IMR-90 (cell line): ENCODE results near the gene PSMD12. TPM values are rescaled to one million over a fixed set of nuclear protein-coding genes. Genes with fewer than 3 reads are reported as not detected.

Experiments used
- ATAC-seq: fragments of 200-7000 bp; cut with Tn5 transposase; 2 replicates; pipeline ENCODE4 v1.9.1; 2020; ENCODE audit warnings: low read depth, mild to moderate bottlenecking, moderate library complexity
- BruUV-seq: library from RNA; stranded (reverse); fragments of 400-500 nt; replicated peaks from 2 replicates; lab custom pipeline; 2021; lab: Mats Ljungman, UMichigan
- CTCF ChIA-PET: fragments of 300-600 bp; formaldehyde crosslinking; extraction: SDS; loops from one replicate; lab custom pipeline; 2021; ENCODE audit warnings: antibody characterized with exemption; lab: Yijun Ruan, JAX
- POLR2A ChIA-PET: fragments of 300-600 bp; sonication (Branson Sonifier 250); formaldehyde crosslinking; loops from one replicate; lab custom pipeline; 2022; ENCODE audit warnings: antibody characterized with exemption; ENCODE audit not compliant: unreplicated experiment; lab: Charles Lee
- DNase-seq: peaks from one replicate; pipeline ENCODE4 v3.0.0; 2013
- H2AFZ ChIP-seq: replicated peaks from 2 replicates; pipeline ENCODE3; 2013; ENCODE audit warnings: low read length, mild to moderate bottlenecking; ENCODE audit not compliant: poor library complexity
- H2AK5ac ChIP-seq: 2 replicates; pipeline ENCODE4 v1.6.1; 2013; ENCODE audit warnings: low read depth, low read length, inconsistent platforms
- H2AK9ac ChIP-seq: replicated peaks from 2 replicates; pipeline ENCODE3; 2013; ENCODE audit warnings: mild to moderate bottlenecking, low read depth, low read length, moderate library complexity; ENCODE audit not compliant: poor library complexity
- H2BK120ac ChIP-seq: 2 replicates; pipeline ENCODE4 v1.6.1; 2013; ENCODE audit warnings: low read depth, low read length, inconsistent platforms
- H2BK15ac ChIP-seq: 3 replicates; pipeline ENCODE4 v1.6.1; 2013; ENCODE audit warnings: low read depth, low read length, inconsistent platforms
- H2BK20ac ChIP-seq: 2 replicates; pipeline ENCODE4 v1.6.1; 2013; ENCODE audit warnings: low read depth, mild to moderate bottlenecking, inconsistent platforms, low read length, moderate library complexity
- H2BK5ac ChIP-seq: 2 replicates; pipeline ENCODE4 v1.6.1; 2013; ENCODE audit warnings: mild to moderate bottlenecking, low read depth, low read length, inconsistent platforms; ENCODE audit not compliant: poor library complexity, severe bottlenecking
- H3K14ac ChIP-seq: replicated peaks from 2 replicates; pipeline ENCODE4 v1.6.1; 2013; ENCODE audit warnings: low read depth, low read length, inconsistent platforms
- H3K18ac ChIP-seq: 2 replicates; pipeline ENCODE4 v1.6.1; 2013; ENCODE audit warnings: low read depth, low read length, control low read depth
- H3K23ac ChIP-seq: 2 replicates; pipeline ENCODE4 v1.6.1; 2013; ENCODE audit warnings: low read depth, low read length, inconsistent platforms
- H3K27ac ChIP-seq: 2 replicates; pipeline ENCODE4 v1.5.1; 2013; ENCODE audit warnings: mild to moderate bottlenecking, control low read depth, low read length; ENCODE audit not compliant: insufficient read depth
- H3K27me3 ChIP-seq: 2 replicates; pipeline ENCODE4 v1.6.1; 2013; ENCODE audit warnings: low read length; ENCODE audit not compliant: control insufficient read depth, insufficient read depth
- H3K36me3 ChIP-seq: 2 replicates; pipeline ENCODE4 v1.6.1; 2013; ENCODE audit warnings: low read length, mixed read lengths; ENCODE audit not compliant: control insufficient read depth, insufficient read depth
- H3K4ac ChIP-seq: 2 replicates; pipeline ENCODE4 v1.6.1; 2013; ENCODE audit warnings: low read depth, low read length, inconsistent platforms
- H3K4me1 ChIP-seq: 2 replicates; pipeline ENCODE4 v1.6.1; 2013; ENCODE audit warnings: low read length, mixed read lengths; ENCODE audit not compliant: control insufficient read depth, insufficient read depth
- H3K4me2 ChIP-seq: 2 replicates; pipeline ENCODE4 v1.6.1; 2013; ENCODE audit warnings: low read depth, mild to moderate bottlenecking, control low read depth, low read length, moderate library complexity
- H3K4me3 ChIP-seq: 2 replicates; pipeline ENCODE4 v1.5.1; 2013; ENCODE audit warnings: low read depth, mild to moderate bottlenecking, control low read depth, low read length, moderate library complexity; ENCODE audit not compliant: insufficient read depth
- H3K56ac ChIP-seq: 2 replicates; pipeline ENCODE4 v1.6.1; 2013; ENCODE audit warnings: low read length, inconsistent platforms; ENCODE audit not compliant: insufficient read depth; ENCODE audit errors: extremely low read depth
- H3K79me1 ChIP-seq, 2 experiments: 2 replicates each; pipeline ENCODE4 v1.6.1; 2013; ENCODE audit warnings: low read length in 2 of 2, inconsistent platforms in 1 of 2, low read depth in 1 of 2
- H3K9ac ChIP-seq: 2 replicates; pipeline ENCODE4 v1.6.1; 2013; ENCODE audit warnings: low read depth, low read length, control low read depth
- H3K9me1 ChIP-seq: 2 replicates; pipeline ENCODE4 v1.6.1; 2013; ENCODE audit warnings: low read length, inconsistent platforms; ENCODE audit not compliant: insufficient read depth
- H3K9me3 ChIP-seq: 2 replicates; pipeline ENCODE4 v1.6.1; 2013; ENCODE audit warnings: low read length; ENCODE audit not compliant: control insufficient read depth, insufficient read depth
- H4K20me1 ChIP-seq: 2 replicates; pipeline ENCODE4 v1.6.1; 2013; ENCODE audit warnings: low read length, inconsistent platforms; ENCODE audit not compliant: insufficient read depth
- H4K5ac ChIP-seq: 2 replicates; pipeline ENCODE4 v1.6.1; 2013; ENCODE audit warnings: mild to moderate bottlenecking, low read depth, low read length, control low read depth
- H4K8ac ChIP-seq, 2 experiments: 2 replicates each; pipeline ENCODE4 v1.6.1; 2013; ENCODE audit warnings: low read depth in 2 of 2, low read length in 2 of 2, control low read depth in 1 of 2, inconsistent platforms in 1 of 2
- H4K91ac ChIP-seq: 2 replicates; pipeline ENCODE4 v1.6.1; 2013; ENCODE audit warnings: low read depth, low read length, inconsistent platforms; ENCODE audit not compliant: insufficient read depth
- MAFK ChIP-seq: IDR thresholded peaks from 2 replicates; pipeline ENCODE4 v1.6.1; 2012; ENCODE audit warnings: low read depth, low read length, improper control_type of control experiment
- RAD21 ChIP-seq: IDR thresholded peaks from 2 replicates; pipeline ENCODE4 v1.6.1; 2012; ENCODE audit warnings: low read length, improper control_type of control experiment
- SMC3 ChIP-seq: fragments of 150-350 bp; IDR thresholded peaks from 2 replicates; pipeline ENCODE4 v1.6.1; 2016; ENCODE audit warnings: low read depth, mild to moderate bottlenecking, antibody characterized with exemption, low read length, moderate library complexity
- WGBS, 2 experiments: methylation state at CpG; one replicate each; pipeline versions ENCODE4 v1.1.5 to v1.1.7; 2013; ENCODE audit warnings: missing lambda C conversion rate in 2 of 2; ENCODE audit not compliant: insufficient read length in 1 of 2; ENCODE audit errors: extremely low coverage in 2 of 2; 5-methylcytosine and 5-hydroxymethylcytosine counted together
- dilution Hi-C: fragments of 300-500 bp; cut with HindIII; formaldehyde crosslinking; loops from one replicate; pipeline ENCODE4 v1.14.3; 2018; ENCODE audit warnings: low sequenced_read_pairs; ENCODE audit not compliant: unreplicated experiment
- in situ Hi-C: fragments of 300-500 bp; cut with MboI; formaldehyde crosslinking; loops from 3 replicates; pipeline ENCODE4 v1.14.3; 2019; ENCODE audit warnings: low sequenced_read_pairs, inconsistent platforms, mixed read lengths
- intact Hi-C: fragments of 100-400 bp; cut with micrococcal nuclease; formaldehyde crosslinking; loops from 2 replicates; pipeline ENCODE4 v1.10.0; 2022
- polyA plus RNA-seq, 3 experiments: library from polyadenylated mRNA; depleted of rRNA; stranded (reverse); fragments of >200 nt; gene quantifications; 2 replicates each; pipeline ENCODE4 v1.2.3, GENCODE V29; 2012; ENCODE audit warnings: low replicate concordance in 1 of 3
- total RNA-seq: library from RNA; depleted of rRNA; stranded (reverse); fragments of >200 nt; gene quantifications from 2 replicates; pipeline ENCODE4 v1.2.3, GENCODE V29; 2012
- TF ChIP-seq, protein P1 (sequence below): conservative IDR thresholded peaks from 2 replicates; pipeline ENCODE4 v1.5.1; 2012; ENCODE audit warnings: mild to moderate bottlenecking, low read depth, low read length, improper control_type of control experiment
- TF ChIP-seq, protein P2 (sequence below): fragments of 150-350 bp; IDR thresholded peaks from 2 replicates; pipeline ENCODE4 v1.6.1; 2016; ENCODE audit warnings: low read depth, mild to moderate bottlenecking, low read length, moderate library complexity, borderline replicate concordance
- TF ChIP-seq, protein P3 (sequence below): fragments of 150-350 bp; IDR thresholded peaks from 2 replicates; pipeline ENCODE4 v1.6.1; 2017; ENCODE audit warnings: mild to moderate bottlenecking, antibody characterized with exemption, low read length, low read depth

PSMD12 gene
- total and polyA plus RNA-seq, 2 of the 4 experiments (the other 2 are of a cell fraction), result 17.9 to 39.7 TPM

DNA sequence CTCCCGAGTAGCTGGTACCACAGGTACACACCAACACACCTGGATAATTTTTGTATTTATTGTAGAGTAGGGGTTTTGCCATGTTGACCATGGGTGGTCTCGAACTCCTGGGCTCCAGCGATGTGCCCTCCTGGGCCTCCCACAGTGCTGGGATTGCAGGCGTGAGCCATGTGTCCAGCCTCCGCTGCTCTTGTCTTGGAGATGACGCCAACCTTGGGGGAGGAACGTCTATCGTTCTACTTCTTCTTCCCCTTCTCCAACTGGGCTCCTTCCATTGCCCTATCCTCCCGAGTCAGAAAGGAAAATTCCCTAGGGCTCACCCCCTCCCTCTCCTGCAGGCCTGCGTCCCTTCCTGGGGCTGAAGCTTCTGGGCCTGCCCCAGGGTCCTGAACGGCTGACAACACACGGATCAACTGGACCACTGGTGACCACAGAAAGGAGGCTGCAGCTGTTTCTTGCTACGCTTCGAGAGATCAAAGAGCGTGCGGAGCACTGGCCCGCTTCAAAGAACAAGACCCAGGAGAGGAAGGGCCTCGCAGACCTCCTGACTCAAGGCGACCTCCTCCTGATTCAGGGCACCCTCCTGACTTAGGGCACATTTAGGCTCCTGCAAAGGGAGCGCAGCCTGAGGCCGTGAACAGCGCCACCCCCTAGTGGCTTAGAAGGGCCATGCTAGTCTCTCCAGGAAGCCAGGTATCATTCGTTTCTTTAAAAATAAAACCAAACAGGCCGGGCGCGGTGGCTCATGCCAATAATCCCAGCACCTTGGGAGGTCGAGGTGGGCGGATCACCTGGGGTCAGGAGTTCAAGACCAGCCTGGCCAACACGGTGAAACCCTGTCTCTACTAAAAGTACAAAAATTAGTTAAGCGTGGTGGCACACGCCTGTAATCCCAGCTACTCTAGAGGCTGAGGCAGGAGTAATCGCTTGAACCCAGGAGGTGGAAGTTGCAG lies 72.8 kb downstream of the PSMD12 start:
- no peak overlapping the region for H4K5ac ChIP-seq
- WGBS, 2 experiments, result 70% methylated on average over 13 of the region's 32 CpGs; no CpG with 5 or more reads in 1 of the 2 experiments
- no peak overlapping the region for H3K14ac ChIP-seq
- ATAC-seq (peak; percentile 83), DNase-seq (peak; percentile 29)
- in situ Hi-C loops, result no loop called here
- CTCF ChIA-PET, result interaction anchor here (0.6 kb wide), 1 partner anchor 1638 kb away, joined by 5 read pairs; no protein-coding TSS in a partner anchor
- no peak overlapping the region for H3K9ac ChIP-seq
- H2AK9ac ChIP-seq, result peak overlapping the region; percentile 55
- H3K23ac ChIP-seq, result no peak overlapping the region
- H3K4me1 ChIP-seq, result peaks cover 3% of the 10 kb centered on the region; the same call in 1 of the 2 replicates
- no peak overlapping the region for H3K4me3 ChIP-seq
- no peak overlapping the region for H3K4me2 ChIP-seq
- POLR2A ChIA-PET, result no interaction called here
- H2BK120ac ChIP-seq, result no peak overlapping the region
- H3K56ac ChIP-seq, result no peak overlapping the region
- H3K4ac ChIP-seq, result no peak overlapping the region
- no peak overlapping the region for H3K27ac ChIP-seq
- intact Hi-C loops, result no loop called here
- H2AFZ ChIP-seq, result peak overlapping the region; percentile 9
- H4K20me1 ChIP-seq, result no peaks in the 10 kb centered on the region
- no peaks in the 10 kb centered on the region; the same call in 1 of the 2 replicates for H3K27me3 ChIP-seq
- no peak overlapping the region for H3K18ac ChIP-seq
- no peaks in the 10 kb centered on the region for H3K79me1 ChIP-seq
- no TSS peak for BruUV-seq
- no peak overlapping the region for H2BK5ac ChIP-seq
- H3K36me3 ChIP-seq, result no peaks in the 10 kb centered on the region
- no peaks in the 10 kb centered on the region for H3K9me1 ChIP-seq
- H4K91ac ChIP-seq, result no peak overlapping the region
- H4K8ac ChIP-seq, result no peak overlapping the region
- no peaks in the 10 kb centered on the region for H3K9me3 ChIP-seq
- TF ChIP-seq, protein P1, sequence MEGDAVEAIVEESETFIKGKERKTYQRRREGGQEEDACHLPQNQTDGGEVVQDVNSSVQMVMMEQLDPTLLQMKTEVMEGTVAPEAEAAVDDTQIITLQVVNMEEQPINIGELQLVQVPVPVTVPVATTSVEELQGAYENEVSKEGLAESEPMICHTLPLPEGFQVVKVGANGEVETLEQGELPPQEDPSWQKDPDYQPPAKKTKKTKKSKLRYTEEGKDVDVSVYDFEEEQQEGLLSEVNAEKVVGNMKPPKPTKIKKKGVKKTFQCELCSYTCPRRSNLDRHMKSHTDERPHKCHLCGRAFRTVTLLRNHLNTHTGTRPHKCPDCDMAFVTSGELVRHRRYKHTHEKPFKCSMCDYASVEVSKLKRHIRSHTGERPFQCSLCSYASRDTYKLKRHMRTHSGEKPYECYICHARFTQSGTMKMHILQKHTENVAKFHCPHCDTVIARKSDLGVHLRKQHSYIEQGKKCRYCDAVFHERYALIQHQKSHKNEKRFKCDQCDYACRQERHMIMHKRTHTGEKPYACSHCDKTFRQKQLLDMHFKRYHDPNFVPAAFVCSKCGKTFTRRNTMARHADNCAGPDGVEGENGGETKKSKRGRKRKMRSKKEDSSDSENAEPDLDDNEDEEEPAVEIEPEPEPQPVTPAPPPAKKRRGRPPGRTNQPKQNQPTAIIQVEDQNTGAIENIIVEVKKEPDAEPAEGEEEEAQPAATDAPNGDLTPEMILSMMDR, result peak; percentile 64
- peak; percentile 51 for TF ChIP-seq SMC3
- TF ChIP-seq, protein P2, sequence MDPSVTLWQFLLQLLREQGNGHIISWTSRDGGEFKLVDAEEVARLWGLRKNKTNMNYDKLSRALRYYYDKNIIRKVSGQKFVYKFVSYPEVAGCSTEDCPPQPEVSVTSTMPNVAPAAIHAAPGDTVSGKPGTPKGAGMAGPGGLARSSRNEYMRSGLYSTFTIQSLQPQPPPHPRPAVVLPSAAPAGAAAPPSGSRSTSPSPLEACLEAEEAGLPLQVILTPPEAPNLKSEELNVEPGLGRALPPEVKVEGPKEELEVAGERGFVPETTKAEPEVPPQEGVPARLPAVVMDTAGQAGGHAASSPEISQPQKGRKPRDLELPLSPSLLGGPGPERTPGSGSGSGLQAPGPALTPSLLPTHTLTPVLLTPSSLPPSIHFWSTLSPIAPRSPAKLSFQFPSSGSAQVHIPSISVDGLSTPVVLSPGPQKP, result no peak
- TF ChIP-seq MAFK, result no peak
- TF ChIP-seq, protein P3, sequence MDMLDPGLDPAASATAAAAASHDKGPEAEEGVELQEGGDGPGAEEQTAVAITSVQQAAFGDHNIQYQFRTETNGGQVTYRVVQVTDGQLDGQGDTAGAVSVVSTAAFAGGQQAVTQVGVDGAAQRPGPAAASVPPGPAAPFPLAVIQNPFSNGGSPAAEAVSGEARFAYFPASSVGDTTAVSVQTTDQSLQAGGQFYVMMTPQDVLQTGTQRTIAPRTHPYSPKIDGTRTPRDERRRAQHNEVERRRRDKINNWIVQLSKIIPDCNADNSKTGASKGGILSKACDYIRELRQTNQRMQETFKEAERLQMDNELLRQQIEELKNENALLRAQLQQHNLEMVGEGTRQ, result no peak
- peak; percentile 65 for TF ChIP-seq RAD21
- dilution Hi-C loops, result no loop called here
- H2BK20ac ChIP-seq, result no peak overlapping the region
- H2AK5ac ChIP-seq, result no peak overlapping the region
- H2BK15ac ChIP-seq, result no peak overlapping the region
